Measurements from ENCODE around the gene TFPT. TPM values are rescaled to one million over a fixed set of nuclear protein-coding genes. Genes with fewer than 3 reads are reported as not detected.

The TFPT gene
- total and polyA plus RNA-seq, 2 of the 13 experiments (the other 11 are each of a cell fraction or from before 2014, with no cell fraction given), result 8.4 to 10.7 TPM

- TF ChIP-seq E2F5 (CRISPR knock-in tag; conservative IDR thresholded peaks at IDR 0.05), result peak; percentile 89; the same call in 1 of the 2 replicates
- TF ChIP-seq NR2C2 (CRISPR knock-in tag; IDR thresholded peaks at IDR 0.05; ENCODE audit: borderline replicate concordance), result no peak
- no peak for TF ChIP-seq ZKSCAN1 (IDR thresholded peaks at IDR 0.05; ENCODE audit: low read length)
- no peak for TF ChIP-seq TEF (CRISPR knock-in tag; IDR thresholded peaks at IDR 0.05)
- no peak for TF ChIP-seq ZFP82 (CRISPR knock-in tag; IDR thresholded peaks at IDR 0.05; ENCODE audit: borderline replicate concordance)
- TF ChIP-seq TBX2 (CRISPR knock-in tag; IDR thresholded peaks at IDR 0.05; ENCODE audit: borderline replicate concordance), result peak; percentile 45; the same call in 1 of the 2 replicates
- no peak for TF ChIP-seq CREB3 (CRISPR knock-in tag; IDR thresholded peaks at IDR 0.05)
- peak; percentile 63; the same call in 1 of the 2 replicates for TF ChIP-seq ZFP91 (CRISPR knock-in tag; IDR thresholded peaks at IDR 0.05; ENCODE audit: borderline replicate concordance)
- TF ChIP-seq ZFAT (CRISPR knock-in tag; conservative IDR thresholded peaks at IDR 0.05), result no peak
- TF ChIP-seq SPEN (CRISPR knock-in tag; IDR thresholded peaks at IDR 0.05; ENCODE audit: low read depth), result peak; percentile 59; the same call in 1 of the 2 replicates
- TF ChIP-seq ATF6 (CRISPR knock-in tag; conservative IDR thresholded peaks at IDR 0.05), result no peak
- TF ChIP-seq PHF20 (CRISPR knock-in tag; IDR thresholded peaks at IDR 0.05), result peak; percentile 87
- peak; percentile 83 for TF ChIP-seq AGO2 (optimal IDR thresholded peaks at IDR 0.05; ENCODE audit: low read depth, low read length)
- no peak; the same call in 1 of the 2 replicates for TF ChIP-seq GLI4 (CRISPR knock-in tag; IDR thresholded peaks at IDR 0.05; ENCODE audit: borderline replicate concordance)
- peak; percentile 48 for TF ChIP-seq ZNF580 (CRISPR knock-in tag; IDR thresholded peaks at IDR 0.05; ENCODE audit: borderline replicate concordance, low read depth)
- peak; percentile 82; the same call in 1 of the 2 replicates for TF ChIP-seq ZNF430 (CRISPR knock-in tag; IDR thresholded peaks at IDR 0.05)
- no peak for TF ChIP-seq HMGA1 (CRISPR knock-in tag; conservative IDR thresholded peaks at IDR 0.05)
- TF ChIP-seq YEATS2 (CRISPR knock-in tag; IDR thresholded peaks at IDR 0.05; ENCODE audit: borderline replicate concordance), result peak; percentile 74; the same call in 1 of the 2 replicates
- TF ChIP-seq TFE3 (CRISPR knock-in tag; IDR thresholded peaks at IDR 0.05), result 0 out of 2 replicates have a peak, but pooled peaks have one; percentile 13
- no peak for TF ChIP-seq ZNF367 (CRISPR knock-in tag; IDR thresholded peaks at IDR 0.05; ENCODE audit: borderline replicate concordance)
Measured at GRCh38 chr19:54159352-54160181, 44.1 kb upstream of the TFPT start, which contains the start of gene LENG1 (continued).
